ENCODE data around the gene SELP. TPM values are rescaled to one million over a fixed set of nuclear protein-coding genes. Genes with fewer than 3 reads are reported as not detected.

Gene SELP
- total RNA-seq, 4 donors from 2014 or later: 8.2 to 74.5 (median 27.5) TPM

DNA sequence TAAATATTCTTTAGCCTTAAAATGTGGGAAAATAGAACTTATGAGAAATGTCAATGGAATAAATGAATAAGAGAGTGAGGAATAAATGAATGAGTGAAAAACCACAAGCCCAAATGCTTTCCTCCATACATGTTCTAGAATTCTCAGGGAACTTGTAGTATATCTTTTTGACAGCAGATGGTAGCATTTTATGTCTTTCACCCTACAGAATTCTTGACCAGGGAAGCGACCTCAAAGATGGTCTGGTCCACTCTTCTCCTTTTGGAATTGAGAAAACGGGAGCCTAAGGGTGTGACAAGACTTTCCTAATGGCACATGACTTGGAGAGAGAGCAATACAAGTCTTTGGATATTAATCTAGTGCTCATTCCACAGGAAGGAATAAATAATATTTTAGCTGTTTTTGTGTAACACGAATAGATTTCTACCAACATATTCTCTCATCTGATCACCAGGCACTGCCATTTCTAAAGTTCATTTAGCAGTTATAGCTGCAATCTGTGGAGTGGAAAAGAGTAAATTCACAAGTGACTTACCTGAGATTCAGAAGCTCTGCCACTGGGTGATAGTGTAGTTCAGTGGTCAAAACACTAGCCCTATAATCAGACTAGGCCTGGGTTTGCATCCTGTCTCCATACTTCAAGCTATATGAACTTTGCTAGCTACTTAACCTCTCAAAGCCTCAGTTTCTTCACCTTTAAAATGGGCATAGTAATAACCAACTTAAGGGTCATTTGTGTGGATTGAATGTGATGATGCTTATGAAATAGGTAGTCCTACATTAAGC lies 28.6 kb downstream of the SELP start:
- no peak for DNase-seq (ENCODE audit: low spot score)
- no peak for TF ChIP-seq CTCF (IDR thresholded peaks at IDR 0.05)
- ATAC-seq (ENCODE audit: low FRiP score): no peak

DNA sequence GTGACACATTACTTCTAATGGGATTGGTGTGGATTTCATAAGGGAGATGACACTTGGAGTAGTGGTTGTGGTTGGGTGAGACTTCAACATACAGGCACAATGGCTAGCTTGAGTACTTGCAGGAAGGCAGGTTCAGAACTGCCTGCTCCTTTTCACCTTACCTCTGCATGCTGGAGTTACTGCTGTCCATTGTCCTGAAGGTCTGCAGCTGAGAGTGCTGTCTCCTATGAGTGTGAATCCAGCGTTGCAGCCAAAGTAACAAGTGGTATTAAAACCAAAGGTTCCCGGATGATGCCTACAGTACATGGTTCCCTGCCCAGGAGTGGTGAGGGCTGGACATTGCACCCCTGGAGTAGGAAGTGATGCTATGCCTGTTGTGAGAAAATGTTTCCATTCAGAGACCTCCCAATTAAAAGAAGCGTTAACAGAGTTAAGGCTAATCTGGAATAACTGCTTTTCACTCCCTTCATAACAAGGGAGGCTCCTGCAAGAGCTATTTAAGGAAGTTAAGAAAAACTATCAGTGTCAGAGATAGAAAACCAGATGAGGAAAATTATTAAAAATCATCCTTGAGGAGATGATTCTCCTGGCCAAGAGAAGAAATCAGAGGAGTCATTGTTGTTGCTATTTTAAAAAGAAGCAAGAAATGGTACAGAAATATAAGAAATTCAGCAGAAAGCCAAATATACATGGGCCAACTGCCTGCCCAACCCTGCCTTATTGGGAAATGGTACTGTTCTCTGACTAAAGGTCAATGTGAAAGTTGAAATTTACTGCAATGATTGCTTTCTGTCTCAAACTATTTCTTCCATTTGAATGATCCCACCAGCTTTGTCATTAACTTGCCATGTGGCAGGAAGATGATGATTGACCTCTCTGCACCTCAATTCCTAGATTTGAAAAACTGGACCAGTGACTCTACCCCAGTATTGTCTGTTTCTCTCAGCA lies 33.9 kb downstream of the SELP start:
- DNase-seq (ENCODE audit: low spot score): no peak
- no peak for TF ChIP-seq CTCF (IDR thresholded peaks at IDR 0.05)
- no peak for ATAC-seq (ENCODE audit: low FRiP score)

GRCh38 chr1:169594391-169594790 lies 35.5 kb downstream of the SELP start:
- no peak for DNase-seq (ENCODE audit: low spot score)
- ATAC-seq (ENCODE audit: low FRiP score): no peak
- no peak for TF ChIP-seq CTCF (IDR thresholded peaks at IDR 0.05)

- DNase-seq (ENCODE audit: low spot score): no peak
- ATAC-seq (ENCODE audit: low FRiP score): no peak
- no peak for TF ChIP-seq CTCF (IDR thresholded peaks at IDR 0.05)
These were observed 39.0 kb downstream of the SELP start for GRCh38 chr1:169590932-169591331.

DNA sequence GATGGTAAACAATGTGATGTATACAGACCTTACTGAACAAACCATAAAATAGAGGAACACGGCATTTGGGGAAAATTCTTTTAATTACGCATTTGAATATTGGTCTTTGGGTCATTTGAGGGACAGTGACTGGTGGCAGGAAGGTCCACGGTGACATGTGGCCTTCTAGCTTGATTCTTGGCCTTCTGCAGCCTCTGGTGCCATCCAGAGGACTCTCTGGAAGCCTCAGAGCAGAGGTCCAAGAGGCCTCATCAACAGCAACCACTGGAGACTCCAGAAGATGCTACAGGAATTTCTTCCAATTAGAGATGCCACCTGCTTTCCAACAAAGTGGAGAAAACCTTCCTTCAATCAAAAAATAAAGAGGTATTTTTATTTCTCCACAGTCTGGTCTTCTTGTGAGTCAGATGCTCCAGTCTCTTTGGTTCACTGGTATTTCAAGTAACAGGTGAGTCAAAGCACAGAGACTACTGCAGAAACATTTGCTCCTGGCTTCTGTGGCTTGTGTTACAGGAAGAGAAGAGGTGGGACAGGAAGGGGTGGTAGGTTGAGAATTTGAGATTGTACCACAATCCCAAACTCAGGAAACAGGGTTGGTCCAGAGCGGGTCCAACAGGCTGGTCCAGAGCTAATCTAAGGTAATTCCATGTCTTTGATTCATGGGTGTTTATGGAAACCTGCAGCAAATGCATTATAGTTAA lies 41.0 kb downstream of the SELP start:
- no peak for ATAC-seq (ENCODE audit: low FRiP score)

DNA sequence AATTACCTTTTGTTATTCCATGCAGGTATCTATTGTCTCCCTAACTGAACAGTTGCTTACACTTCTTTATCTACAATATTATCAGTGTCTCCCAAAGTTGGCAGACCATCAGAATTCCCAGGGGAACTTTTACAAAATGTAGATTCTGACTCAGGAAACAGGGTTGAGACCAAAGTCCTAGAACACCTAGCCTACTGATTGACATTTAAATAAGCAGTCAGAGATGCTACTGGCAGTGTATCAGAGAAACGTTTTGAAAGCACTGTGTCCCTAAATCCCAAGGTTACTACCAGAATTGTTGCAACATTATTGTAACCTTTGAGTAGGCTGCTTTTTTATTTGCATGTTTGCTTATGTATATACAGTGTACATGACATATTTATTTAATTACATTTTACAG lies 41.8 kb downstream of the SELP start:
- DNase-seq (ENCODE audit: low spot score) (no peak), ATAC-seq (ENCODE audit: low FRiP score) (no peak)
- no peak for TF ChIP-seq CTCF (IDR thresholded peaks at IDR 0.05)

More for the DNA sequence above, 41.0 kb downstream of the SELP start:
- DNase-seq (ENCODE audit: low spot score): no peak
- TF ChIP-seq CTCF (IDR thresholded peaks at IDR 0.05): no peak

Measured in omental fat pad (tissue), 4 donors.